GM18909 (cell line): ENCODE data around the gene RFX7.
"Not testable (repeated sequence)": the region's sequence is repeated elsewhere in the genome, so short reads cannot be mapped to it uniquely, and the experiment has no call there.

Experiments
- ATAC-seq: cut with Tn5 transposase; IDR thresholded peaks from one replicate; pipeline ENCODE4 v1.9.1; 2021; ENCODE audit warnings: mild to moderate bottlenecking; ENCODE audit not compliant: unreplicated experiment, poor library complexity

The RFX7 gene

GRCh38 chr15:56208185-56208584 lies 35.5 kb downstream of the RFX7 start:
- no peak for ATAC-seq

DNA sequence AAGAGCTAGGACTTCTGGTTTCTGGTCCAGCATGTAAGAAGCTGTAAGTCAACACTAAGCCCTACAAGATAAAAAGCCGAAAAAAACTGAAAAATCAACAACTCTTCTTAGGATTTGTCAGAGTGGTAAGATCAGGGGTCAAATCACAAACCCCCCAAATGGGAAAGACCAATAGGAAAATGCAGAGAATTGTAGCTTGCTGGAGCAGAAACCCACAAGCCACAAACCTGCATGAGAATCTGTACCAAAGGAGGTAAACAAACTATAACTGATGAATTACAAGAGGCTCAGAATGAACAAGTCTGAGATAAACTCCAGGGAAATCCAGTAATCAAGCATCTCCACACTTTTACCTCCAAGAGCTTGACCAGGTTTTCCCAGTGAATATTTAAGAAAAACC lies 36.0 kb downstream of the RFX7 start:
- ATAC-seq, result peak; percentile 37

DNA sequence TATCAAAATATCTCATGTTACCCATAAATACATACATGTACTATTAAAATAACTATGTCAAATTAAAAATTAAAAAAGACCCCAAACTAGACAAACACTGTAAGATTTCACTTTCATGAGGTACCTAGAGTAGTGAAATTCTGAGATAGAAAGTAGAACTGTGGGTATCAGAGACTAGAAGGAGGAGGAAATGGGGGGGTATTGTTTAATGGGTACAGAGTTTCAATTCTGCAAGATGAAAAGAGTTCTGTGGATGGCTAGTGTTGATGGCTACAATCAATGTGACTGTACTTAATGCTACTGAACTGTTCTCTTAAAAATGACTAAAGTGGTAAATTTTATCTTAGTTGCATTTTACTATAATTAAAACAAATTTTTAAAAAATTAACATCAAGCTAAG lies 36.6 kb downstream of the RFX7 start:
- ATAC-seq, result peak; percentile 84

DNA sequence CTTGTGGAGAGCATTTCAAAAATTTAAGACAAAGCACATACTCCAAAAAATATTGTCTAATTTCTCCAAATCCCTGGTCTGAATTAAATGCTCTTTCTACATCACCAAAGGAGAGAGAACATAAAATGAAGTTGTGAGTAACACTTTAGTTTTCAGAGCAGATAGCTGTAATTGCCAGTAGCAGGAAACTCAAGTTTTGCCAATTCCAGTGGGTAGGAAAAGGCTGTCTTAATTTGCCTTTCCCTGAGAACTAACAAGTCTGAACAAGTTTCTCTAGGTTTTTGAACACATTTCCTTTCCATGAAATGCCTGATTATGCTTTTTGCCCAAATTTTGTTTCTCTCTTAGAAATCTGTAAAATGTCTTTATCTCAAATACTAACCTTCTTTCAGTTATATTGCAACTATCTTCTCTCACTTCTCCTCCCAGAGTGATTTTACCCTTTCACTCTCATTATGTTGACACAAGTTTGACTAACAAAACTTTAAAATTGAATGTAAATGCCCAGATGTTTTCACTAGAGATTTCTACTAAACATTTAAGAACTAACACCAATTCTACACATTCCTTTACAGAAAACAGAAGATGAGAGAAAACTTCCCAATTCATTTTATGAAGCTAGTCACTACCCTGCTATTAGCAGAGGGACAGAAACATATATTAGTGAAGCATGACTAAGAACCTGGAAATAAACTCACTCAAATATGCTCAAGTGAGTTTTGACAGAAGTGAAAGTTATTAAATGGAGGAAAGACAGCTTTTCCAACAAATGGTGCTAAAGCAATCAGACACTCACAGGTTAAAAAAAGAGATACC lies 38.4 kb downstream of the RFX7 start:
- no peak for ATAC-seq

DNA sequence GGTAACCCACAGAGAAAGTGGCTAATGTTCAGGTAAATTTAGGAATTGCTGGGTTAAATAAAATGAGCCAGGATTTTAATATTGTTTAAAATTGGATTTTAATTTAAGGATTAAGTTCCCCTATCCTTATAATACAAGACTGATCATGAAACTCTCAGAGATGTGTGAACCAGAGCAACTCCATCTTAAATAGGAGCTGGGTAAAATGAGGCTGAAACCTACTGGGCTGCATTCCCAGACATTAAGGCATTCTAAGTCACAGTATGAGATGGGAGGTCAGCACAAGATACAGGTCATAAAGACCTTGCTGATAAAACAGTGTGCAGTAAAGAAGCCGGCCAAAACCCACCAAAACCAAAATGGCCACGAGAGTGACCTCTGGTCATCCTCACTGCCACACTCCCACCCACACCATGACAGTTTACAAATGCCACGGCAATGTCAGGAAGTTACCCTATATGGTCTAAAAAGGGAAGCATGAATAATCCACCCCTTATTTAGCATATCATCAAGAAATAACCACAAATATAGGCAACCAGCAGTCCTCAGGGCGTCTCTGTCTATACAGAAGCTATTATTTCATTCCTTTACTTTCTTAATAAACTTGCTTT lies 40.3 kb downstream of the RFX7 start:
- ATAC-seq, result not testable (repeated sequence)

DNA sequence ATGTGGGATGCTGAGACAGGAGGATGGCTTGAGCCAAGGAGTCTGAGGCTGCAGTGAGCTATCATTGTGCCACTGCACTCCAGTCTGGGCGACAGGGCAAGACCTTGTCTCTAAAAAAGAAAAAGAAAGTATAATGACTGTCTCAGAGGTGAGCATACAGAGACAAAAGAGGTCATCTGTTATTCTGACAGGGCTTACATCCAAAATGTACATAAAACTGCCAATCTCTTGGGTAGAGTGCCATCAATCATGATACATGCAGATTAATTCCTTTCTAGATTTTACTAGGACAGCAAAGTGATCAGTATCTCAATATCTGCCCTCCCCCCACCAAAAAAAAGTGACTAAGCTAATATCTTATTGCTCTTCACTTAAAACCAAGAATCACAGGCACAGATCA lies 41.0 kb downstream of the RFX7 start:
- no peak for ATAC-seq

GRCh38 chr15:56199038-56199437 lies 44.6 kb downstream of the RFX7 start:
- ATAC-seq, result peak; percentile 64

DNA sequence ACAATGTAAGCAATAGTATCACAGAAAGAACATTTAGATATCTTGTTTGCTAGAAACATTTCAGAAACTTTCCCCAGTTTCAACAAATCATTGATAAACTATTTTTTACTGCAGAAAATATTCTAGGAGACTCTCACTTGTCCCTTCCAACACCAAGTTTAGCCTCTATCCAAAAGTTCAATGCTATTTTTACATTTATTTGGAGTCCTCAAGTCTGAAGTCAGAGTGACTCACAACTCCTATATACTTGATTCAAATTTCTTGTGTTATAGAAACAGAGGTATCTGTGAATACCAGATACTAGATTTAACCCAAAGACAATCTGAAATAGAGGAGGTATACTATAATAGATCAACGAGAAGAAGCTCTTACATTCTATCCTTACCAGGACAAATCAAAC lies 49.6 kb downstream of the RFX7 start:
- no peak for ATAC-seq

DNA sequence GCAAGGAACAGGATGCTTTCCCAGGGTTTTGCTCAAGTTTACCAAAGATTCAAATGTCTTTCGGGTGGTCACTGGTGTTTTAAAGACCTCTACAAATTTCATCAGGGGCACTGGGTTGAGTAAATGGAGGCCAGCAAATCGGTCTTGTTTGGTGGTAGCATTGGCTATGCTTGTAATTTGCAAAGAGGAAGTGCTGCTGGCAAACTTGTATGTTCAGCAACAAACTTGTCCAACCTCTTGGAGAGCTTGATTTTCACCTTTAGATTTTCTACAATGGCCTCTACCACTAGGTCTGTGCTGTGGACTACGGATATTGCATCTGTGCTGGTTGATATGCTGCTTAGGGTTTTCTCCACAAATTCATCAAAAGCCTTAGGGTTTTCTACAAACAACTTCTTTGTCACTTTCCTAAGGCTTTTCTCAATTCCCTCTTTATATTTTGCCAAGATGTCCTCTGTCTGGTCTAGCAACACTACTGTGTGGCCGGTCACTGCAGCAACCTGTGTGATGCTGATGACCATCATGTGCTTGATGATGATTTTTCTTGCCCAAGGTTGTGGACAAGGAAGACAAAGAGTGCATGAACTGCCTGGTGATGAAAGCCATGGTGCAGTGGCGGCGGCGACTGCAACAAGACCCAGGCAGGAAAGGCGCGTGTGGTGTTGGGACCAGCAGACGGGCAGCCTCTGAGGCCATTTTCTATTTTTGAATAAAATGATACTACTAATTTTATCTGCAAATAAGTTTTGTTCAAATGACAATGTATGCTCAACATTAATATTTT lies 50.8 kb downstream of the RFX7 start:
- no peak for ATAC-seq

- ATAC-seq, result no peak
These were observed 56.0 kb downstream of the RFX7 start for GRCh38 chr15:56187665-56188064.

DNA sequence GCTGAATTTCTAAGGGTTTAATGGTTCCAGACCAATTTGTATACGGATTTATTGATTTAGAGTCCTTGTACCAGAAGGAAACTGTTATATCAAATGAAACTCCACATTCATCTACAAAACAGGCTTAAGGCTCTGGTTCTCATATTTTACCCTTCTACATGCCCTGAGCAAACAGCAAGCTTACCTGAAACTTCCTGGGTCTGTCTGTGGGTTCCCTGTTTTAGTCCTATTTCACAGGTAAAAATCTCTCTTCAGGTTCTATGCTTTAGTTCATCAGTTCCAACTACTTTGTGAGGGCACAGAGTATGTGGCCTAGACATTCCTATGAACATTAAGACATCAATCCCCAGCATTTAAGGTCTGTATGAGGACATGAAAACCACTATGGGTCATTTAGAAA lies 57.7 kb downstream of the RFX7 start:
- no peak for ATAC-seq

DNA sequence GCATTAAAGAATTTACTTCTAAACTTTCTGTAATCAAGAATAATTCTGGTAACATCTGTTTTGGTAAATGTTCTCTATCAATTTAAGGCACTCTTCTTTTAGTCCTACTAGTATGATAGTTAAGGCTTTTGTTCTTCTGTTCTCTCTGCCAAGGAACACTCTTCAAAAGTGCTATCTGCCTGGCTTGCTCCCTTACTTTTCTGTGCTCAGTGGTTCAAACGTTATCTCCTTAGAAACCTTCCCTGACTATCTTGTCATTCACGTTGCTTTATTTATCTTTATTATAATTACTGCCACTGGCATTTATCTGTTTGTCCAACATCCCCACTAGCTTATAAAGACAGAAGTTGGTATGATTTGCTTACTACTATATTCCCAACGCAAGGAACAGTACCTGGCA lies 59.2 kb downstream of the RFX7 start:
- no peak for ATAC-seq

- ATAC-seq, result no peak
These were observed 62.8 kb downstream of the RFX7 start for GRCh38 chr15:56180851-56181250.

- ATAC-seq, result no peak
These were observed 66.7 kb downstream of the RFX7 start for GRCh38 chr15:56176996-56177395.

- ATAC-seq, result no peak
These were observed 67.9 kb downstream of the RFX7 start for GRCh38 chr15:56175788-56176187.

- ATAC-seq, result no peak
These were observed 69.0 kb downstream of the RFX7 start for GRCh38 chr15:56174649-56175048.

GRCh38 chr15:56168394-56168793 lies 75.3 kb downstream of the RFX7 start:
- peak; percentile 53 for ATAC-seq

DNA sequence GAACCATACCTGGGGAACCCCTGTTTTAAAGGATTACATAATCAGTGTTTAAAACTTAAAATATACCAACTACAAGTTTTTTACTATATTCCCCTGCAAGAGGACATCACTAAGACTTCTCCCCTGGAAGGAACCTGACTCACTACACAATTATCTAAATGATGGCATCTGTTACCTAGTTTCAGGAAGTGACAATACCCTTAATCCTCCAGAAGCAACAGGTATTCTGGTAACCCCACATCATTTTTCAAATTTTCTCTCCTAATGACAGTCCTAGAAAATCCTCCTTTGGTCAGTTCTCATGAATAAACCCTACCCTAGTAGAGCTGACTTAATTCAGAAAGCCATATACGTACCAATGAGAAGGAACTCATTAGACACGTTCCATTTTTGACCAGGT lies 78.4 kb downstream of the RFX7 start:
- ATAC-seq, result no peak

GRCh38 chr15:56160966-56161365 lies 82.7 kb downstream of the RFX7 start:
- ATAC-seq, result no peak

DNA sequence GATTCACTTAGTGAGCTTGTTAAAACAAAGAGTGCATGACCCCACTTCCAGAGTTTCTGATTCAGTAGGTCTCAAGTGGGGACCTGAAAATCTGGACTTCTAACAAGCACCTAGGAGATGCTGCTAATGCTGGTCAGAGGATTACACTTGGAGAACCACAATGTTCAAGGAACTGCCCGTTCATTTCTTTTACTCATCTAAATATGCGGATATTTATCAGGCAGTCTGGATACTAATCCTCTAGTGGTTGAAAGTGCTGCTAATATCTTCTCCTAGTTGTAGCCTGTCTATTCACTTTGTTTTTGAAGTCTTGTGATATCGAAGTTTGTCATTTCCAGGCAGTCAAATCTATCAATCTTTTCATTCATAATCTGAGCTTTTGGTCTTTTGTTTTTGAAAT lies 86.8 kb downstream of the RFX7 start:
- ATAC-seq, result no peak

DNA sequence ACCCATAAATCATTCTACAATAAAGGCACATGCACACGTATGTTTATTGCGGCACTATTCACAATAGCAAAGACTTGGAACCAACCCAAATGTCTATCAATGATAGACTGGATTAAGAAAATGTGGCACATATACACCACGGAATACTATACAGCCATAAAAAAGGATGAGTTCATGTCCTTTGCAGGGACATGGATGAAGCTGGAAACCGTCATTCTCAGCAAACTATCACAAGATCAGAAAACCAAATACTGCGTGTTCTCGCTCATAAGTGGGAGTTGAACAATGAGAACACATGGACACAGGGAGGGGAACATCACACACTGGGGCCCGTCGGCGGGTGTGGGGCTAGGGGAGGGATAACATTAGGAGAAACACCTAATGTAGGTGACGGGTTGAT lies 88.4 kb downstream of the RFX7 start:
- ATAC-seq, result not testable (repeated sequence)
